ENCODE data around the gene CAMK2G. TPM values are rescaled to one million over a fixed set of nuclear protein-coding genes. Genes with fewer than 3 reads are reported as not detected.

Gene CAMK2G
- total RNA-seq, 1 donor from 2014 or later, result 31.7 TPM

DNA sequence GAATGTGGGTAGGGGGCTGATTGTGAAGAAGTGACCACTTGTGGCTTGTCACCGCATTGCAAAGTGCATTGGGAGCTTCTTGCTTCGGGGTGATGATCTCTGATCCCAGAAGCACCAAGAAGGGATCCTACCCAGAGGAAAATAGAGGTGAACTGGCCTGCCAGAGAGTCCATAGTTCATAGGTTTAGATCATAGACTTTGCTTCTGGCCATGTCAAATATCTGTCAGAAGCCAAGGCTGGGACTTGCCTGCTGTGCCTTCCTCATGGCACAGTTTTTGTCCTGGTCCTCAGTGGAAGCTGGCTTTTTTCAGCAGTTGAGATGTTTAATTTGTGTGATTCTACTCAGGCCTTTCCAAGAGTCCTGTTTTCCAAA, 87.9 kb downstream of the CAMK2G start:
- Mint-ChIP-seq H3K36me3 (ENCODE audit: low read depth) (peaks cover 19% of the 10 kb centered on the region), H3K27me3 (ENCODE audit: low read depth) (no peaks in the 10 kb centered on the region), H3K27ac (ENCODE audit: unreplicated experiment) (peak overlapping the region; percentile 96), H3K4me3 (ENCODE audit: unreplicated experiment) (peak overlapping the region; percentile 99), H3K9me3 (ENCODE audit: low read depth) (no peaks in the 10 kb centered on the region), H3K4me1 (ENCODE audit: low read depth) (peaks cover 43% of the 10 kb centered on the region)
- TF ChIP-seq, protein P1, sequence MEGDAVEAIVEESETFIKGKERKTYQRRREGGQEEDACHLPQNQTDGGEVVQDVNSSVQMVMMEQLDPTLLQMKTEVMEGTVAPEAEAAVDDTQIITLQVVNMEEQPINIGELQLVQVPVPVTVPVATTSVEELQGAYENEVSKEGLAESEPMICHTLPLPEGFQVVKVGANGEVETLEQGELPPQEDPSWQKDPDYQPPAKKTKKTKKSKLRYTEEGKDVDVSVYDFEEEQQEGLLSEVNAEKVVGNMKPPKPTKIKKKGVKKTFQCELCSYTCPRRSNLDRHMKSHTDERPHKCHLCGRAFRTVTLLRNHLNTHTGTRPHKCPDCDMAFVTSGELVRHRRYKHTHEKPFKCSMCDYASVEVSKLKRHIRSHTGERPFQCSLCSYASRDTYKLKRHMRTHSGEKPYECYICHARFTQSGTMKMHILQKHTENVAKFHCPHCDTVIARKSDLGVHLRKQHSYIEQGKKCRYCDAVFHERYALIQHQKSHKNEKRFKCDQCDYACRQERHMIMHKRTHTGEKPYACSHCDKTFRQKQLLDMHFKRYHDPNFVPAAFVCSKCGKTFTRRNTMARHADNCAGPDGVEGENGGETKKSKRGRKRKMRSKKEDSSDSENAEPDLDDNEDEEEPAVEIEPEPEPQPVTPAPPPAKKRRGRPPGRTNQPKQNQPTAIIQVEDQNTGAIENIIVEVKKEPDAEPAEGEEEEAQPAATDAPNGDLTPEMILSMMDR (IDR thresholded peaks at IDR 0.05), result no peak
- no peak for DNase-seq (ENCODE audit: low spot score)

DNA sequence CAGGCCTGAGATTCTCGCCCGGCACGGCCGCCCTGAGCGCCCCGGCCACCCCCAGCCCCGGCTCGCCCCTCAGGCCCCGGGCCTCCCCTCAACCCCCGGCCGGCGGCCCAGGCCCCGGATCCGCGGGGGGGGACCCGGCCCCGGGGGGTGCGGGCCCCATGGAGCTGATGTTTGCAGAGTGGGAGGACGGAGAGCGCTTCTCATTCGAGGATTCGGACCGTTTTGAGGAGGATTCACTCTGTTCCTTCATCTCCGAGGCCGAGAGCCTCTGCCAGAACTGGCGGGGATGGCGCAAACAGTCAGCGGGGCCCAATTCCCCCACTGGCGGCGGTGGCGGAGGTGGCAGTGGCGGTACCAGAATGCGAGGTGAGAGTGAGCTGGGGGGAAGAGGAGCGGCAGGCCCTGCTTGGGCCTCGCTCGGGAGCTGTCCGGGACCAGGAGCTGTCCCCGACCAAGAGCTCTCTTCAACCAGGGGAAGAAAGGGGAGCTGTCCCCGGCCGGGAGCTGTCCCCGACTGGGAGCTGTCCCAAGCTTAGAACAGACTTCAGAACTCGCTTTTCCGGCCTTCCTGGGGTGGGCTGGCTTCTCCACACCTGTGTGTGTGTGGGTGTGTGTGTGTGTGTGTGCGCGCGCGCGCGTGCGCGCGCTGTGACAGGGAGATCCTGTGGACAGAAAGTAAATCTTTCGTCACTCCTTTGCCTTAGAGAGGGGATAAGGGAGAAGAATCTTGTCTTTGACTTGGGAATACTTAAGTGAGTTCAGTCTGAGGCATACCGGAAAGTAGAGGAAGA, 88.4 kb downstream of the CAMK2G start:
- H3K9me3 Mint-ChIP-seq (ENCODE audit: low read depth), result no peaks in the 10 kb centered on the region
- DNase-seq (ENCODE audit: low spot score), result no peak
- H3K27ac Mint-ChIP-seq (ENCODE audit: unreplicated experiment), result peak overlapping the region; percentile 99
- H3K4me3 Mint-ChIP-seq (ENCODE audit: unreplicated experiment), result peak overlapping the region; percentile 99
- H3K27me3 Mint-ChIP-seq (ENCODE audit: low read depth), result no peaks in the 10 kb centered on the region
- H3K4me1 Mint-ChIP-seq (ENCODE audit: low read depth), result peaks cover 47% of the 10 kb centered on the region
- peaks cover 14% of the 10 kb centered on the region for H3K36me3 Mint-ChIP-seq (ENCODE audit: low read depth)
- TF ChIP-seq, protein P1 (IDR thresholded peaks at IDR 0.05), result no peak

DNA sequence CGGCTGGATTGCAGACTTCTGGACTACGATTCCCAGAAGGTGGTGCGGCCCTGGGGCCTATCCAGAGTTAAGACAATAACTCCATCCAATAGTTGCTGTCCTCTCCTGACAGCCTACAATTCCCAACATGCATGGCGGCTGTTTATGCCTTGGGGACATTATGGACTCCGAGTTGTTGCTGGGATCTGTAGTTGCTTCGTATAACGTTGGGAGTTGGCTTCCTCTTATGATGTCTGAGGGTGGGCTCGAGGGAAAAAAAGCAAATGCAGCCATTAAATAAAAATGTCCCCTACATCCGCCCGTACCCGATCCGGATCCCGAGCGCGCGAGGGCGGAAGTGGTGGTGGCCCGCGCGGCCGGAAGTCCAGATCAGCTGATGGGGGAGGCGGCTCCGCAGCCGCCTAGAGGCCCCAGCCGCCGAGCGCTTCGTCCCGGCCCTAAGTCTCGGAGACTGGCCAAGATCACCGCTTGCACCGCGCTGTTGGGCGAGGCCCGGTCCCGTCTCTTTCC, 89.1 kb downstream of the CAMK2G start, which contains the start of gene ZSWIM8:
Gene ZSWIM8 (plus strand): TSS at position 396 of the 510 bp plus-strand sequence. CDS start 273 bp downstream, outside the sequence.
- no peak for DNase-seq (ENCODE audit: low spot score)
- Mint-ChIP-seq H3K36me3 (ENCODE audit: low read depth) (peaks cover 10% of the 10 kb centered on the region), H3K27ac (ENCODE audit: unreplicated experiment) (peak within 1 kb of the TSS; percentile 99), H3K27me3 (ENCODE audit: low read depth) (no peaks in the 10 kb centered on the region), H3K4me1 (ENCODE audit: low read depth) (peaks cover 54% of the 10 kb centered on the region), H3K9me3 (ENCODE audit: low read depth) (no peaks in the 10 kb centered on the region), H3K4me3 (ENCODE audit: unreplicated experiment) (peak within 1 kb of the TSS; percentile 99)
- TF ChIP-seq, protein P1 (IDR thresholded peaks at IDR 0.05), result no peak

DNA sequence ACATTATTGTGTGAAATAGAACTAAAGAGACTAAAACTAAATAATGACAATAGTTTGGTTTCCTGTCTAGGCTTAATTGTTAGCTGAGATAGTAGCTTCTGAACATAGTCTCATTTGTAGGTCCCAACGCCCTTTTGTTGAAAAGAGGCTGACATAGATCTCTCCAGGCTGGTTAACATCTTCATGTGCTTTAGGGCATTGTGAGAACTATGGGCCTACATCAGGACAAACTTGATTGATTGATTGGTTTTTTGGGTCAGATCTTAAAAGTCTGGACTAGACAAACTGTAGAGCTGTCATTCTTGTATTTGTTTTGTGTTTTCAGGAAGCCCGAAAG, 91.6 kb downstream of the CAMK2G start:
- DNase-seq (ENCODE audit: low spot score), result no peak

More for the DNA sequence above, 91.6 kb downstream of the CAMK2G start:
- Mint-ChIP-seq H3K4me3 (ENCODE audit: unreplicated experiment) (peak overlapping the region; percentile 98), H3K36me3 (ENCODE audit: low read depth) (peaks cover 6% of the 10 kb centered on the region), H3K4me1 (ENCODE audit: low read depth) (peaks cover 57% of the 10 kb centered on the region), H3K27me3 (ENCODE audit: low read depth) (no peaks in the 10 kb centered on the region), H3K9me3 (ENCODE audit: low read depth) (no peaks in the 10 kb centered on the region), H3K27ac (ENCODE audit: unreplicated experiment) (peak overlapping the region; percentile 99)
- TF ChIP-seq, protein P1 (IDR thresholded peaks at IDR 0.05), result no peak
